GM12878 (cell line): ENCODE measurements around the gene GET3. TPM values are rescaled to one million over a fixed set of nuclear protein-coding genes. Genes with fewer than 3 reads are reported as not detected.
A peak's percentile ranks its signal among the peaks of the same experiment; 100 is the strongest.

Experiments used
- ATAC-seq: fragments of 200-7000 bp; cut with Tn5 transposase; 3 replicates; pipeline ENCODE4 v1.9.1; 2020; ENCODE audit warnings: mild to moderate bottlenecking, moderate library complexity
- BruUV-seq: library from RNA; stranded (reverse); fragments of 400-500 nt; replicated peaks from 2 replicates; lab custom pipeline; 2021; lab: Mats Ljungman, UMichigan
- CTCF ChIA-PET: fragments of 300-600 bp; sonication (Branson Sonifier 250); formaldehyde crosslinking; extraction: SDS; loops from one replicate; lab custom pipeline; 2021; ENCODE audit warnings: inconsistent platforms; lab: Yijun Ruan, JAX
- POLR2A ChIA-PET: fragments of 350-600 bp; formaldehyde crosslinking; extraction: SDS; loops from one replicate; lab custom pipeline; 2021; ENCODE audit warnings: inconsistent platforms; lab: Charles Lee
- RAD21 ChIA-PET: fragments of 300-600 bp; sonication (Branson Sonifier 250); formaldehyde crosslinking; loops from one replicate; lab custom pipeline; 2023; ENCODE audit warnings: antibody characterized with exemption; ENCODE audit not compliant: unreplicated experiment; lab: Charles Lee
- SMC1A ChIA-PET: fragments of 300-600 bp; sonication (Branson Sonifier 250); formaldehyde crosslinking; loops from one replicate; lab custom pipeline; 2023; ENCODE audit not compliant: unreplicated experiment, uncharacterized antibody; lab: Charles Lee
- DNase-seq: peaks from one replicate; pipeline ENCODE4 v3.0.0-alpha.2; 2011; ENCODE audit warnings: low read depth, low spot score
- FAIRE-seq: peaks from 3 replicates; lab custom pipeline; 2011; peaks lifted over from hg19 to GRCh38; lab: Jason Lieb, UNC
- H2AFZ ChIP-seq: 2 replicates; pipeline ENCODE4 v1.6.0; 2011; ENCODE audit warnings: low read depth, low read length, control low read depth; ENCODE audit not compliant: control insufficient read depth
- H3K27ac ChIP-seq: 2 replicates; pipeline ENCODE4 v1.5.1; 2011; ENCODE audit warnings: control low read depth; ENCODE audit not compliant: control insufficient read depth, insufficient read depth
- H3K27me3 ChIP-seq, 2 experiments: replicated peaks in 1 of 2; 2 replicates each; pipeline versions ENCODE4 v1.6.0 to v1.6.1; 2011; ENCODE audit warnings: low read length in 1 of 2; ENCODE audit not compliant: control insufficient read depth in 2 of 2, insufficient read depth in 2 of 2
- H3K36me3 ChIP-seq, 2 experiments: 2 replicates each; pipeline ENCODE4 v1.5.1; 2011; ENCODE audit warnings: low read length in 1 of 2; ENCODE audit not compliant: control insufficient read depth in 2 of 2, insufficient read depth in 2 of 2
- H3K4me1 ChIP-seq: 2 replicates; pipeline ENCODE4 v1.6.1; 2011; ENCODE audit warnings: mild to moderate bottlenecking, low read length, moderate library complexity, mixed read lengths; ENCODE audit not compliant: control insufficient read depth, insufficient read depth
- H3K4me2 ChIP-seq: 2 replicates; pipeline ENCODE4 v1.6.0; 2011; ENCODE audit warnings: control low read depth; ENCODE audit not compliant: control insufficient read depth, insufficient read depth
- H3K4me3 ChIP-seq: fragments of 200-600 bp; sonication (generic); 2 replicates; pipeline ENCODE4 v1.5.1; 2016
- H3K79me2 ChIP-seq: 2 replicates; pipeline ENCODE4 v1.6.0; 2011; ENCODE audit warnings: low read length; ENCODE audit not compliant: control insufficient read depth, insufficient read depth
- H3K9ac ChIP-seq: 2 replicates; pipeline ENCODE4 v1.8.0; 2011; ENCODE audit warnings: low read length, control low read depth, mixed read lengths; ENCODE audit not compliant: control insufficient read depth, insufficient read depth
- H3K9me3 ChIP-seq: replicated peaks from 3 replicates; pipeline ENCODE4 v1.5.1; 2011; ENCODE audit warnings: mild to moderate bottlenecking, low read length; ENCODE audit not compliant: control insufficient read depth, insufficient read depth
- H4K20me1 ChIP-seq: 2 replicates; pipeline ENCODE4 v1.6.0; 2011; ENCODE audit not compliant: control insufficient read depth, insufficient read depth
- BHLHE40 ChIP-seq, 2 experiments: fragments of 450-650 bp in 1 of 2; IDR thresholded peaks; 2 replicates each; pipeline ENCODE4 v1.6.1; 2011 to 2017; ENCODE audit warnings: low read depth in 2 of 2, borderline replicate concordance in 1 of 2, improper control_type of control experiment in 1 of 2, low read length in 1 of 2, mild to moderate bottlenecking in 1 of 2
- BMI1 ChIP-seq: fragments of 450-650 bp; IDR thresholded peaks from 2 replicates; pipeline ENCODE4 v1.6.1; 2016; ENCODE audit warnings: mild to moderate bottlenecking, moderate library complexity, borderline replicate concordance
- EED ChIP-seq: sonication (generic); IDR thresholded peaks from 2 replicates; pipeline ENCODE4 v1.6.1; 2016; ENCODE audit warnings: antibody characterized with exemption, low read depth
- ETV6 ChIP-seq, 2 experiments: fragments of 450-650 bp in 1 of 2; IDR thresholded peaks in 1 of 2; conservative IDR thresholded peaks in 1 of 2; 2 replicates each; pipeline ENCODE4 v1.6.1; 2014; ENCODE audit warnings: antibody characterized with exemption in 1 of 2, borderline replicate concordance in 1 of 2, low read depth in 1 of 2, mild to moderate bottlenecking in 1 of 2, moderate library complexity in 1 of 2
- HDGF ChIP-seq: fragments of 450-650 bp; IDR thresholded peaks from 2 replicates; pipeline ENCODE4 v1.6.1; 2016; ENCODE audit warnings: antibody characterized with exemption
- IKZF2 ChIP-seq, 2 experiments: fragments of 450-650 bp; IDR thresholded peaks; 2 replicates each; pipeline ENCODE4 v1.6.1; 2017; ENCODE audit warnings: mild to moderate bottlenecking in 2 of 2, moderate library complexity in 2 of 2
- JUNB ChIP-seq: IDR thresholded peaks from 2 replicates; pipeline ENCODE4 v1.6.1; 2016; ENCODE audit warnings: antibody characterized with exemption, mild to moderate bottlenecking
- KDM1A ChIP-seq: fragments of 200-600 bp; sonication (generic); IDR thresholded peaks from 2 replicates; pipeline ENCODE4 v1.6.1; 2016; ENCODE audit warnings: borderline replicate concordance
- NBN ChIP-seq: fragments of 450-650 bp; IDR thresholded peaks from 2 replicates; pipeline ENCODE4 v1.6.1; 2016
- POLR2AphosphoS5 ChIP-seq: IDR thresholded peaks from 2 replicates; pipeline ENCODE4 v1.6.1; 2011; ENCODE audit warnings: mild to moderate bottlenecking, low read length, inconsistent platforms
- RAD51 ChIP-seq: fragments of 450-650 bp; IDR thresholded peaks from 2 replicates; pipeline ENCODE4 v1.6.1; 2016; ENCODE audit warnings: moderate library complexity, mild to moderate bottlenecking, inconsistent platforms
- SPI1 ChIP-seq: IDR thresholded peaks from 2 replicates; pipeline ENCODE4 v1.6.1; 2011; ENCODE audit warnings: low read depth, mild to moderate bottlenecking, low read length, moderate library complexity, borderline replicate concordance; ENCODE audit not compliant: insufficient read depth
- STAT1 ChIP-seq: fragments of 450-650 bp; conservative IDR thresholded peaks from 2 replicates; pipeline ENCODE4 v1.6.1; 2014; ENCODE audit warnings: antibody characterized with exemption, mild to moderate bottlenecking
- WGBS: methylation state at CpG from one replicate; pipeline ENCODE4 v1.1.6; 2016; ENCODE audit warnings: low lambda C conversion rate; ENCODE audit not compliant: insufficient replicate concordance, insufficient coverage; ENCODE audit errors: missing lambda C conversion rate; 5-methylcytosine and 5-hydroxymethylcytosine counted together
- in situ Hi-C: fragments of 300-500 bp; cut with MboI; formaldehyde crosslinking; loops from 9 replicates; pipeline ENCODE4 v1.14.3; 2018; ENCODE audit warnings: mixed read lengths
- intact Hi-C: fragments of 100-400 bp; cut with micrococcal nuclease; formaldehyde crosslinking; loops from one replicate; pipeline ENCODE4 v1.14.2; 2022; ENCODE audit not compliant: unreplicated experiment
- polyA plus RNA-seq, 11 experiments: library from polyadenylated mRNA; depleted of rRNA in 4 of 11; unstranded in 6 of 11; stranded (reverse) in 5 of 11; fragments of >200 nt; fragmentation: Nextera tagmentation in 4 of 11; fragmentation: Illumina TruSeq in 1 of 11; extraction: Ambion mirVana in 4 of 11; extraction: Trizol in 1 of 11; gene quantifications; 1 replicate in 1 of 11; 2 replicates in 10 of 11; pipeline versions ENCODE4 v1.2.1 to v1.2.3, GENCODE V29; 2011 to 2016; ENCODE audit warnings: inconsistent platforms in 2 of 11, missing spikeins in 2 of 11, low read depth in 1 of 11
- total RNA-seq, 4 experiments: library from RNA; depleted of rRNA in 3 of 4; stranded (reverse); fragments of >200 nt in 3 of 4; fragmentation: Illumina TruSeq in 1 of 4; extraction: Trizol in 1 of 4; gene quantifications; 2 replicates each; pipeline versions ENCODE4 v1.2.1 to v1.2.3, GENCODE V29; 2013 to 2021
- TF ChIP-seq, protein P1 (sequence below): fragments of 450-650 bp; IDR thresholded peaks from 2 replicates; pipeline ENCODE4 v1.6.1; 2016; ENCODE audit warnings: mild to moderate bottlenecking

Gene GET3
- total and polyA plus RNA-seq, 10 of the 15 experiments (the other 5 are each of a cell fraction or from before 2014, with no cell fraction given): 14.5 to 144 (median 97.2) TPM

DNA sequence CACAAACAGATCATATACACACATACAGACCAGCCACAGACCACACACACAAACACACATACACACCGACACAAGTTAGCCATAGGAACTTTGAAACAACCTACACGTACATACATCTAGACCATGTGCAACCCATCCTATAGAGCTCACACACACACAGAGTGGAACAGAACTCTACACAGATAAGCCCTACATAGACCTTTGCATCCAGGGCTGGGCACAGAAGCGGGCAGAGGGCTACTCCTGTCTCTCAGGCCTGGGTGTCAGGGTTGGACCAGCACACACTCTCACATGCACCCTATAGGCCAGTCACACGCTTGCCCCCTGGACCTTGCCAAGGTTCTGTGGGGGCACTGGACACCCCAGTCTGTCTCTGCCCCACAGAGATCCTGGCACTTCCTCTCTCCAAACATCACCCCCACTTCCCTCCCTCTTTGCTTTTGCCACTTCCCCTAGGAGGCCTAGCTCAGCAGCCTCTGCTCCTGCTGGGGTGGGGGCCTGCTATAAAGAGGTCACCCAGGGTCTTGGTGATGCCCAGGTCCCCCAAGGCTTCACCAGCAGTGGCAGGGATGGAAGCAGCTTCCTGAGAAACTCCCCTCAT lies 48.2 kb downstream of the GET3 start:
- in situ Hi-C loops (no loop called here), intact Hi-C loops (loop anchor here (5.0 to 10.0 kb wide), 2 partner anchors 152 to 1691 kb away; partner anchors contain the start of gene CALR)
- no peak for FAIRE-seq
- Histone ChIP-seq H2AFZ (peak overlapping the region; percentile 49), H3K9me3 (no peaks in the 10 kb centered on the region), H3K4me1 (peaks cover 69% of the 10 kb centered on the region), H3K27ac (peak overlapping the region; percentile 97), H3K79me2 (peaks cover 16% of the 10 kb centered on the region), H3K4me2 (peak overlapping the region; percentile 61), H4K20me1 (no peaks in the 10 kb centered on the region), H3K9ac (peak overlapping the region; percentile 77), H3K4me3 (no peak overlapping the region), H3K27me3 (no peaks in the 10 kb centered on the region), H3K36me3 (no peaks in the 10 kb centered on the region)
- TF ChIP-seq, protein P1, sequence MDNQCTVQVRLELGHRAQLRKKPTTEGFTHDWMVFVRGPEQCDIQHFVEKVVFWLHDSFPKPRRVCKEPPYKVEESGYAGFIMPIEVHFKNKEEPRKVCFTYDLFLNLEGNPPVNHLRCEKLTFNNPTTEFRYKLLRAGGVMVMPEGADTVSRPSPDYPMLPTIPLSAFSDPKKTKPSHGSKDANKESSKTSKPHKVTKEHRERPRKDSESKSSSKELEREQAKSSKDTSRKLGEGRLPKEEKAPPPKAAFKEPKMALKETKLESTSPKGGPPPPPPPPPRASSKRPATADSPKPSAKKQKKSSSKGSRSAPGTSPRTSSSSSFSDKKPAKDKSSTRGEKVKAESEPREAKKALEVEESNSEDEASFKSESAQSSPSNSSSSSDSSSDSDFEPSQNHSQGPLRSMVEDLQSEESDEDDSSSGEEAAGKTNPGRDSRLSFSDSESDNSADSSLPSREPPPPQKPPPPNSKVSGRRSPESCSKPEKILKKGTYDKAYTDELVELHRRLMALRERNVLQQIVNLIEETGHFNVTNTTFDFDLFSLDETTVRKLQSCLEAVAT: peak; percentile 70
- TF ChIP-seq KDM1A (no peak), STAT1 (no peak), JUNB (no peak), POLR2AphosphoS5 (0 out of 2 replicates have a peak, but pooled peaks have one; percentile 1), BHLHE40 (IDR thresholded peaks at IDR 0.05; ENCODE audit: borderline replicate concordance in 1 of 2, low read depth in 2 of 2, low read length in 1 of 2) (no peak), NBN (peak; percentile 85), IKZF2 (IDR thresholded peaks at IDR 0.05) (peak in 1 of 2 experiments; percentile 8; a peak in 2 of 4 replicates), SPI1 (peak; percentile 85; the same call in 1 of the 2 replicates), HDGF (peak; percentile 86; the same call in 1 of the 2 replicates), RAD51 (no peak), BMI1 (0 out of 2 replicates have a peak, but pooled peaks have one; percentile 35), EED (peak; percentile 50), ETV6 (conservative IDR thresholded peaks at IDR 0.05 in 1 of 2, IDR thresholded peaks at IDR 0.05 in 1 of 2; ENCODE audit: borderline replicate concordance in 1 of 2, low read depth in 1 of 2) (0 out of 4 replicates have a peak, but pooled peaks of 1 of the 2 experiments have one; percentile 6)
- BruUV-seq: no TSS peak
- no peak for ATAC-seq
- 25% methylated on average over 4 of the region's 4 CpGs for WGBS
- ChIA-PET POLR2A (interaction anchor here (2.4 kb wide), 1 partner anchor 11 kb away, joined by 11 read pairs; no protein-coding TSS in a partner anchor), CTCF (interaction anchor here (4.1 to 4.2 kb wide), 2 partner anchors 8 to 11 kb away, joined by 22 to 44 read pairs; no protein-coding TSS in a partner anchor), RAD21 (interaction anchor here (0.5 to 4.5 kb wide), 3 partner anchors 8 to 367 kb away, joined by 3 to 49 read pairs (median 5); no protein-coding TSS in a partner anchor), SMC1A (interaction anchor here (1.2 to 4.1 kb wide), 2 partner anchors 8 to 10 kb away, joined by 6 to 28 read pairs; no protein-coding TSS in a partner anchor)
- DNase-seq: no peak
